Cardiac muscle cell (in vitro differentiated cells and primary cell): ENCODE data around the gene LAX1. TPM values are rescaled to one million over a fixed set of nuclear protein-coding genes. Genes with fewer than 3 reads are reported as not detected.
A peak's percentile ranks its signal among the peaks of the same experiment; 100 is the strongest.

Experiments used
- DNase-seq, 2 donors: peaks; one replicate each; pipeline versions ENCODE4 v3.0.0 to v3.0.0-alpha.2; 2010 to 2017; ENCODE audit warnings: low read depth in 1 of 2, low spot score in 1 of 2
- H3K27ac ChIP-seq: fragments of 200-600 bp; sonication (generic); 2 replicates; pipeline ENCODE4 v1.5.1; 2016
- H3K27me3 ChIP-seq: fragments of 200-600 bp; sonication (generic); 2 replicates; pipeline ENCODE4 v1.6.0; 2016; ENCODE audit warnings: control low read depth
- H3K36me3 ChIP-seq: fragments of 200-600 bp; sonication (generic); 2 replicates; pipeline ENCODE4 v1.5.1; 2016; ENCODE audit warnings: control low read depth
- H3K4me1 ChIP-seq: fragments of 200-600 bp; sonication (generic); 2 replicates; pipeline ENCODE4 v1.8.1; 2017; ENCODE audit warnings: low read depth, mild to moderate bottlenecking, mixed run types
- H3K4me3 ChIP-seq: fragments of 200-600 bp; sonication (generic); 2 replicates; pipeline ENCODE4 v1.5.1; 2016; ENCODE audit warnings: mild to moderate bottlenecking
- H3K9me3 ChIP-seq: fragments of 200-600 bp; sonication (generic); 2 replicates; pipeline ENCODE4 v1.5.1; 2017; ENCODE audit warnings: low read depth, mild to moderate bottlenecking, control low read depth
- CTCF ChIP-seq: IDR thresholded peaks from 2 replicates; pipeline ENCODE4 v1.5.1; 2012; ENCODE audit warnings: low read depth, mild to moderate bottlenecking, low read length
- polyA plus RNA-seq: library from polyadenylated mRNA; unstranded; fragments of >200 nt; fragmentation: Nextera tagmentation; extraction: Ambion mirVana; gene quantifications from 2 replicates; pipeline ENCODE4 v1.2.1, GENCODE V29; 2016
- total RNA-seq: library from RNA; depleted of rRNA; stranded (reverse); fragments of >200 nt; gene quantifications from 2 replicates; pipeline ENCODE4 v1.2.3, GENCODE V29; 2016

Gene LAX1
- total and polyA plus RNA-seq, 2 experiments from 2014 or later, result 0.10 TPM; not detected in 1

- Histone ChIP-seq H3K9me3 (no peaks in the 10 kb centered on the region), H3K27ac (no peak overlapping the region)
- TF ChIP-seq CTCF, result no peak
These were observed 40.7 kb downstream of the LAX1 start for GRCh38 chr1:203805689-203806088.

GRCh38 chr1:203807196-203807595 is 42.2 kb downstream of the LAX1 start:
- Histone ChIP-seq H3K36me3 (peaks cover 19% of the 10 kb centered on the region), H3K27ac (no peak overlapping the region), H3K9me3 (no peaks in the 10 kb centered on the region), H3K27me3 (no peaks in the 10 kb centered on the region), H3K4me1 (no peaks in the 10 kb centered on the region), H3K4me3 (no peak overlapping the region)
- peak in 1 of 2 donors; percentile 25 for DNase-seq
- TF ChIP-seq CTCF, result no peak

More at GRCh38 chr1:203805689-203806088, 40.7 kb downstream of the LAX1 start:
- Histone ChIP-seq H3K36me3 (peaks cover 21% of the 10 kb centered on the region), H3K27me3 (no peaks in the 10 kb centered on the region), H3K4me1 (peaks cover 2% of the 10 kb centered on the region), H3K4me3 (no peak overlapping the region)
- DNase-seq, result no peak

- no peak for TF ChIP-seq CTCF
- peaks cover 29% of the 10 kb centered on the region for H3K36me3 ChIP-seq
- no peak for DNase-seq
These were observed 48.8 kb downstream of the LAX1 start for GRCh38 chr1:203813581-203814341.

GRCh38 chr1:203818399-203818798 is 53.4 kb downstream of the LAX1 start:
- no peak for DNase-seq
- no peaks in the 10 kb centered on the region for H3K27me3 ChIP-seq
- no peak overlapping the region for H3K27ac ChIP-seq
- peaks cover 65% of the 10 kb centered on the region for H3K36me3 ChIP-seq
- H3K9me3 ChIP-seq, result no peaks in the 10 kb centered on the region
- TF ChIP-seq CTCF, result no peak
- no peak overlapping the region for H3K4me3 ChIP-seq
- no peaks in the 10 kb centered on the region for H3K4me1 ChIP-seq

More at GRCh38 chr1:203813581-203814341, 48.8 kb downstream of the LAX1 start:
- Histone ChIP-seq H3K4me1 (no peaks in the 10 kb centered on the region), H3K4me3 (no peak overlapping the region), H3K27me3 (no peaks in the 10 kb centered on the region), H3K9me3 (no peaks in the 10 kb centered on the region), H3K27ac (no peak overlapping the region)

- DNase-seq, result no peak
- no peaks in the 10 kb centered on the region for H3K9me3 ChIP-seq
- TF ChIP-seq CTCF, result no peak
- no peaks in the 10 kb centered on the region for H3K4me1 ChIP-seq
- H3K36me3 ChIP-seq, result peaks cover 64% of the 10 kb centered on the region
- no peak overlapping the region for H3K27ac ChIP-seq
- no peaks in the 10 kb centered on the region for H3K27me3 ChIP-seq
- no peak overlapping the region for H3K4me3 ChIP-seq
These were observed 58.3 kb downstream of the LAX1 start for GRCh38 chr1:203823306-203823705.

Other genes starting within 250 kb of the LAX1 start
- 91.9 and 107 TPM in 2 replicates for gene ATP2B4, start 138.4 kb upstream of the LAX1 start, total RNA-seq
- gene ATP2B4, start 138.4 kb upstream of the LAX1 start, polyA plus RNA-seq, result 64.5 and 67.5 TPM in 2 replicates
- gene ZBED6, start 30.4 kb downstream of the LAX1 start, total RNA-seq, result 6.3 and 8.6 TPM in 2 replicates
- 2.7 and 3.1 TPM in 2 replicates for gene ZBED6, start 30.4 kb downstream of the LAX1 start, polyA plus RNA-seq
- gene ZC3H11A, start 30.4 kb downstream of the LAX1 start, total RNA-seq, result 94.6 and 96.3 TPM in 2 replicates
- 58.3 and 63.5 TPM in 2 replicates for gene ZC3H11A, start 30.4 kb downstream of the LAX1 start, polyA plus RNA-seq
- 66.2 and 73.0 TPM in 2 replicates for gene SNRPE, start 96.4 kb downstream of the LAX1 start, total RNA-seq
- 331 and 504 TPM in 2 replicates for gene SNRPE, start 96.4 kb downstream of the LAX1 start, polyA plus RNA-seq